Natural killer cell (primary cell): ENCODE results near the gene TELO2. TPM values are rescaled to one million over a fixed set of nuclear protein-coding genes. Genes with fewer than 3 reads are reported as not detected.

Experiments used
- ATAC-seq, 3 donors: fragments of 150-1000 bp in 2 of 3; fragments of 200-7000 bp in 1 of 3; cut with Tn5 transposase; 1 replicate in 1 of 3; 2 replicates in 2 of 3; pipeline ENCODE4 v1.10.0; 2021; ENCODE audit warnings: mild to moderate bottlenecking in 2 of 3, moderate library complexity in 2 of 3
- DNase-seq, 2 donors: peaks; one replicate each; pipeline versions ENCODE4 v3.0.0 to v3.0.0-alpha.2; 2013 to 2021; ENCODE audit warnings: mixed read lengths in 1 of 2
- H3K27ac ChIP-seq: one replicate; pipeline ENCODE4 v1.5.1; 2013; ENCODE audit warnings: mild to moderate bottlenecking, low read length
- H3K27me3 ChIP-seq: one replicate; pipeline ENCODE4 v1.6.1; 2013; ENCODE audit warnings: low read length; ENCODE audit not compliant: control insufficient read depth, insufficient read depth
- H3K36me3 ChIP-seq: one replicate; pipeline ENCODE4 v1.6.1; 2013; ENCODE audit warnings: low read length; ENCODE audit not compliant: control insufficient read depth, insufficient read depth
- H3K4me1 ChIP-seq: one replicate; pipeline ENCODE4 v1.6.1; 2013; ENCODE audit warnings: low read length; ENCODE audit not compliant: control insufficient read depth, insufficient read depth
- H3K4me3 ChIP-seq: one replicate; pipeline ENCODE4 v1.5.1; 2013; ENCODE audit warnings: low read length
- H3K9me3 ChIP-seq: one replicate; pipeline ENCODE4 v1.6.1; 2013; ENCODE audit warnings: low read length; ENCODE audit not compliant: control insufficient read depth, insufficient read depth
- H3K27ac Mint-ChIP-seq, 2 donors: one replicate each; pipeline ENCODE4 v1.8.0; 2022; ENCODE audit warnings: mild to moderate bottlenecking in 2 of 2, mixed read lengths in 2 of 2, moderate library complexity in 1 of 2
- H3K27me3 Mint-ChIP-seq, 2 donors: one replicate each; pipeline ENCODE4 v1.8.0; 2022; ENCODE audit warnings: low read depth in 2 of 2, mixed read lengths in 2 of 2
- H3K36me3 Mint-ChIP-seq: one replicate; pipeline ENCODE4 v1.8.0; 2022; ENCODE audit warnings: mixed read lengths
- H3K4me1 Mint-ChIP-seq, 2 donors: one replicate each; pipeline ENCODE4 v1.8.0; 2022; ENCODE audit warnings: mixed read lengths in 2 of 2
- H3K4me3 Mint-ChIP-seq: one replicate; pipeline ENCODE4 v1.8.0; 2022; ENCODE audit warnings: mild to moderate bottlenecking, moderate library complexity, mixed read lengths
- H3K9me3 Mint-ChIP-seq, 2 donors: one replicate each; pipeline ENCODE4 v1.8.0; 2022; ENCODE audit warnings: mixed read lengths in 2 of 2
- CTCF ChIP-seq: fragments of 200-600 bp; IDR thresholded peaks from one replicate; pipeline ENCODE4 v1.8.0; 2022; ENCODE audit warnings: antibody characterized with exemption
- WGBS: methylation state at CpG from one replicate; pipeline ENCODE4 v1.1.7; 2013; ENCODE audit warnings: missing lambda C conversion rate; ENCODE audit not compliant: insufficient coverage; 5-methylcytosine and 5-hydroxymethylcytosine counted together
- intact Hi-C: fragments of 100-400 bp; cut with micrococcal nuclease; formaldehyde crosslinking; loops from one replicate; pipeline ENCODE4 v1.14.2; 2022
- total RNA-seq, 4 donors: library from RNA; stranded (reverse); fragments of 120-200 nt in 1 of 4; gene quantifications; one replicate each; pipeline versions ENCODE4 v1.2.3 to v1.2.4, GENCODE V29; 2013 to 2022

Gene TELO2
- total RNA-seq, 3 donors from 2014 or later (not counting 1 experiment from before 2014, with no cell fraction given): 45.5 to 50.0 (median 46.5) TPM

- intact Hi-C loops: no loop called here
- no peaks in the 10 kb centered on the region for H3K9me3 ChIP-seq
- H3K4me1 Mint-ChIP-seq: peaks cover 22% of the 10 kb centered on the region in 2 donors
- no peak overlapping the region for H3K4me3 ChIP-seq
- peaks cover 5% of the 10 kb centered on the region for H3K36me3 ChIP-seq
- no peak overlapping the region for H3K27ac ChIP-seq
- no peak for TF ChIP-seq CTCF
- 81% methylated on average over 2 of the region's 2 CpGs for WGBS
- DNase-seq (no peak), ATAC-seq (no peak)
- no peak overlapping the region for H3K27ac Mint-ChIP-seq
- no peaks in the 10 kb centered on the region for H3K36me3 Mint-ChIP-seq
- H3K27me3 ChIP-seq: no peaks in the 10 kb centered on the region
- peaks cover 45% of the 10 kb centered on the region for H3K4me1 ChIP-seq
- no peaks in the 10 kb centered on the region for H3K27me3 Mint-ChIP-seq
- no peaks in the 10 kb centered on the region for H3K9me3 Mint-ChIP-seq
- no peak overlapping the region for H3K4me3 Mint-ChIP-seq
Measured at GRCh38 chr16:1542166-1542500, 49.0 kb downstream of the TELO2 start.

GRCh38 chr16:1542533-1542932 is 49.4 kb downstream of the TELO2 start:
- Histone ChIP-seq H3K27me3 (no peaks in the 10 kb centered on the region), H3K9me3 (no peaks in the 10 kb centered on the region), H3K27ac (no peak overlapping the region), H3K4me3 (no peak overlapping the region), H3K36me3 (peaks cover 5% of the 10 kb centered on the region), H3K4me1 (peaks cover 41% of the 10 kb centered on the region)
- WGBS: 97% methylated on average over 18 of the region's 18 CpGs
- no peak overlapping the region for H3K27ac Mint-ChIP-seq
- no peaks in the 10 kb centered on the region for H3K27me3 Mint-ChIP-seq
- TF ChIP-seq CTCF: no peak
- H3K9me3 Mint-ChIP-seq: no peaks in the 10 kb centered on the region
- H3K4me1 Mint-ChIP-seq: peaks cover 18 to 21% of the 10 kb centered on the region in 2 donors
- ATAC-seq (no peak), DNase-seq (no peak)
- H3K4me3 Mint-ChIP-seq: no peak overlapping the region
- intact Hi-C loops: no loop called here
- H3K36me3 Mint-ChIP-seq: no peaks in the 10 kb centered on the region

- peak overlapping the region; percentile 78 to 90 for H3K27ac Mint-ChIP-seq
- peaks cover 10 to 16% of the 10 kb centered on the region in 2 donors for H3K4me1 Mint-ChIP-seq
- Histone ChIP-seq H3K4me3 (no peak overlapping the region), H3K9me3 (no peaks in the 10 kb centered on the region), H3K4me1 (peaks cover 34% of the 10 kb centered on the region), H3K36me3 (peaks cover 5% of the 10 kb centered on the region), H3K27ac (peak overlapping the region; percentile 30), H3K27me3 (no peaks in the 10 kb centered on the region)
- no peaks in the 10 kb centered on the region for H3K27me3 Mint-ChIP-seq
- no peaks in the 10 kb centered on the region for H3K9me3 Mint-ChIP-seq
- DNase-seq (peak in 1 of 2 donors; percentile 62), ATAC-seq (peak; percentile 65 to 79 (median 70))
- no peak for TF ChIP-seq CTCF
- 29% methylated on average over 30 of the region's 30 CpGs for WGBS
- intact Hi-C loops: no loop called here
- H3K36me3 Mint-ChIP-seq: no peaks in the 10 kb centered on the region
- peak overlapping the region; percentile 78 for H3K4me3 Mint-ChIP-seq
Measured at GRCh38 chr16:1543085-1543896, 50.1 kb downstream of the TELO2 start.
